SK-N-SH (cell line): ENCODE measurements around the gene MT1X.

Experiments
- EP300 ChIP-seq, 2 experiments: IDR thresholded peaks; 2 replicates each; pipeline versions ENCODE4 v1.4.0 to v1.6.1; 2012; ENCODE audit warnings: borderline replicate concordance in 1 of 2, low read depth in 1 of 2, low read length in 1 of 2
- FOSL2 ChIP-seq: IDR thresholded peaks from 2 replicates; pipeline ENCODE4 v1.4.0; 2012; ENCODE audit warnings: low read depth, mild to moderate bottlenecking, moderate library complexity, borderline replicate concordance
- FOXM1 ChIP-seq: IDR thresholded peaks from 2 replicates; pipeline ENCODE4 v1.4.0; 2012; ENCODE audit warnings: low read depth, mild to moderate bottlenecking
- JUND ChIP-seq: IDR thresholded peaks from 2 replicates; pipeline ENCODE4 v1.4.0; 2012
- NRF1 ChIP-seq: IDR thresholded peaks from 2 replicates; pipeline ENCODE4 v1.6.1; 2012; ENCODE audit warnings: low read depth, mild to moderate bottlenecking, low read length
- POLR2AphosphoS5 ChIP-seq: IDR thresholded peaks from 2 replicates; pipeline ENCODE4 v1.6.1; 2012; ENCODE audit warnings: low read depth, low read length
- REST ChIP-seq: IDR thresholded peaks from 2 replicates; pipeline ENCODE4 v1.6.1; 2012; ENCODE audit warnings: mild to moderate bottlenecking, low read depth, low read length, moderate library complexity
- RFX5 ChIP-seq: IDR thresholded peaks from 2 replicates; pipeline ENCODE4 v1.6.1; 2012; ENCODE audit warnings: mild to moderate bottlenecking, improper control_type of control experiment, low read length
- SMC3 ChIP-seq: IDR thresholded peaks from 2 replicates; pipeline ENCODE4 v1.6.1; 2012; ENCODE audit warnings: low read depth, low read length, improper control_type of control experiment
- TAF1 ChIP-seq: IDR thresholded peaks from 2 replicates; pipeline ENCODE4 v1.6.1; 2012; ENCODE audit warnings: low read depth, mild to moderate bottlenecking, low read length, moderate library complexity, borderline replicate concordance
- TF ChIP-seq, protein P1 (sequence below): fragments of 200-600 bp; sonication (generic); IDR thresholded peaks from 2 replicates; pipeline ENCODE4 v1.6.1; 2017; ENCODE audit warnings: antibody characterized with exemption, mild to moderate bottlenecking, moderate library complexity
- TF ChIP-seq, protein P2 (sequence below): IDR thresholded peaks from 2 replicates; pipeline ENCODE4 v1.4.0; 2012; ENCODE audit warnings: low read depth

- TF ChIP-seq, protein P1, sequence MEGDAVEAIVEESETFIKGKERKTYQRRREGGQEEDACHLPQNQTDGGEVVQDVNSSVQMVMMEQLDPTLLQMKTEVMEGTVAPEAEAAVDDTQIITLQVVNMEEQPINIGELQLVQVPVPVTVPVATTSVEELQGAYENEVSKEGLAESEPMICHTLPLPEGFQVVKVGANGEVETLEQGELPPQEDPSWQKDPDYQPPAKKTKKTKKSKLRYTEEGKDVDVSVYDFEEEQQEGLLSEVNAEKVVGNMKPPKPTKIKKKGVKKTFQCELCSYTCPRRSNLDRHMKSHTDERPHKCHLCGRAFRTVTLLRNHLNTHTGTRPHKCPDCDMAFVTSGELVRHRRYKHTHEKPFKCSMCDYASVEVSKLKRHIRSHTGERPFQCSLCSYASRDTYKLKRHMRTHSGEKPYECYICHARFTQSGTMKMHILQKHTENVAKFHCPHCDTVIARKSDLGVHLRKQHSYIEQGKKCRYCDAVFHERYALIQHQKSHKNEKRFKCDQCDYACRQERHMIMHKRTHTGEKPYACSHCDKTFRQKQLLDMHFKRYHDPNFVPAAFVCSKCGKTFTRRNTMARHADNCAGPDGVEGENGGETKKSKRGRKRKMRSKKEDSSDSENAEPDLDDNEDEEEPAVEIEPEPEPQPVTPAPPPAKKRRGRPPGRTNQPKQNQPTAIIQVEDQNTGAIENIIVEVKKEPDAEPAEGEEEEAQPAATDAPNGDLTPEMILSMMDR: no peak
- TF ChIP-seq REST: no peak
- TF ChIP-seq EP300 (IDR thresholded peaks at IDR 0.05; ENCODE audit: borderline replicate concordance in 1 of 2, low read depth in 1 of 2, low read length in 1 of 2): no peak
- no peak for TF ChIP-seq FOXM1
- TF ChIP-seq TAF1: no peak
- no peak for TF ChIP-seq JUND
- TF ChIP-seq FOSL2: no peak
- TF ChIP-seq POLR2AphosphoS5: no peak
- no peak for TF ChIP-seq SMC3
- TF ChIP-seq, protein P2, sequence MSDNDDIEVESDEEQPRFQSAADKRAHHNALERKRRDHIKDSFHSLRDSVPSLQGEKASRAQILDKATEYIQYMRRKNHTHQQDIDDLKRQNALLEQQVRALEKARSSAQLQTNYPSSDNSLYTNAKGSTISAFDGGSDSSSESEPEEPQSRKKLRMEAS: no peak
- no peak for TF ChIP-seq RFX5
- no peak for TF ChIP-seq NRF1
Observed at GRCh38 chr16:56688762-56689161, 6.5 kb downstream of the MT1X start.
